Spleen (tissue), 7 donors: Measurements from ENCODE around the gene FAIM2.

Source experiments
- CTCF ChIP-seq, 11 experiments: fragments of 200-600 bp in 7 of 11; fragments of 450-650 bp in 4 of 11; sonication (generic) in 4 of 11; IDR thresholded peaks in 8 of 11; conservative IDR thresholded peaks in 3 of 11; 1 replicate in 7 of 11; 2 replicates in 4 of 11; pipeline versions ENCODE4 v1.4.0 to v1.8.0; 2016 to 2021; ENCODE audit warnings: antibody characterized with exemption in 11 of 11, inconsistent platforms in 4 of 11, mild to moderate bottlenecking in 1 of 11
- POLR2AphosphoS5 ChIP-seq, 3 donors: sonication (generic); formaldehyde crosslinking; IDR thresholded peaks; one replicate each; pipeline ENCODE4 v1.5.1; 2017; ENCODE audit warnings: antibody characterized with exemption in 3 of 3
- donor health status: DM: no; HTN: no; CAD: no; lungs with moderate emphysema.
- donor health status: DM: no; HTN: no; CAD: no.
- donor health status: DM: no; HTN: no; CAD: no.

DNA sequence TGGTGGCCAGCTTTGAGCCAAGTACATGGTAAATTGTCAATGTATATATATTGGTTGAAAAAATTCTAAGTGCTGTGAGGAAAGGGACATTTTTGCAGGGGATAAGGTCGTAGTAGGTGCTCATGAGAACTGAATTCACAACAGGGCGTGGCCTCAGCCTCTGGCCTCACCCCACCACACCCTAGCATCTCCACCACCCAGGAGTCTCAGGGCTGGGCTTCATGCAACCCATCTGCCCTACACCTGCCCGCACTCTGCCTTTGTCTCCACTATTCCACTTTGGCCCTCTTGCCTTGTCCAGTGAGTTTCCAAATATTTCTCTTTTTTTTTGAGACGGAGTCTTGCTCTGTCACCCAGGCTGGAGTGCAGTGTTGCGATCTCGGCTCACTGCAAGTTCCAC, 24.8 kb upstream of the FAIM2 start:
- TF ChIP-seq CTCF (IDR thresholded peaks at IDR 0.05 in 8 of 11, conservative IDR thresholded peaks at IDR 0.05 in 3 of 11), result no peak
- no peak for TF ChIP-seq POLR2AphosphoS5 (IDR thresholded peaks at IDR 0.05)
